H54 (cell line): ENCODE results near the gene PHETA1.

Source experiments
- DNase-seq: peaks from one replicate; pipeline ENCODE4 v3.0.0; 2011; ENCODE audit warnings: low spot score, mixed read lengths; ENCODE audit not compliant: insufficient read length
- FAIRE-seq: peaks from 3 replicates; lab custom pipeline; 2011; peaks lifted over from hg19 to GRCh38; lab: Jason Lieb, UNC
- POLR2A ChIP-seq: IDR thresholded peaks from 2 replicates; pipeline ENCODE4 v1.6.1; 2011; ENCODE audit warnings: low read depth, mild to moderate bottlenecking, low read length

PHETA1 gene

DNA sequence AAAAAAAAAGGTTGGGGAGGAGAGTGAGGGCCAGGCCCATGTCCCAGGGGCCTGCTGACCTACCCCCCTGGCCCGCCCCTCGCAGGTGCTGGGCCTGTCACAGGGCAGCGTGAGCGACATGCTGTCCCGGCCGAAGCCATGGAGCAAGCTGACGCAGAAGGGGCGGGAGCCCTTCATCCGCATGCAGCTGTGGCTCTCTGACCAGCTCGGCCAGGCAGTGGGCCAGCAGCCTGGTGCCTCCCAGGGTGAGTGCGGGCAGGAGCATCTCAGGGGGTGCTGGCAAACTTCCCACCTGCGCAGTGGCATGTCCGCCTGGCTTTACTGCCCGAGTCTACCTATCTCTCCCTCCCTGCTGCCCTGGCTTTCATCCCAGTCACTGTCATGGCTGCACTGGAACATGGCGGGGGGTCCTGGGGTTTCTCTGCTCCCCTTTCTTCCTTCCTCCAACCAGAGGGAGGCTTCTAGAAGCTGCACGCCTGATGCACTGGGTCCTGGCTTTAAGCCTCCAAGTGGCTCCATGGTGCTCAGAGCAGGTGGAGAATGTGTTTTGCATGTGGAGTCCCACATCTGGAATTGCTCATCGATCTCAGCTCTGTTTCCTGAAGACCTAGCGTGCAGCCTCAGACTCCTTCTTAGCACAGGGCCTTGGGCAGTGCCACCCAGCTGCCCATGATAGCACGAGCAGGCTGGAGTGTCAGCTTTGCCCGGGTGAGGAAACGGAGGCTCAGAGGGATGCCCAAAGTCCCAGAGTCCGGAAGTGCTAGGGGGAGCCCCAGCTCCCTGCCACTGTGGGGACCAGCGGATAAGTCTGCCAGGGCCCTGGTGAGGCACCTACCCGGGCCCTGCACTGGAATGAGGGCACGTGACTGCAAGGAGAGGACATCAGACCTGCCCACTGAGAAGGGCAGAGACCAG, 46.3 kb downstream of the PHETA1 start:
- FAIRE-seq (no peak), DNase-seq (peak; percentile 97)
- no peak for TF ChIP-seq POLR2A

DNA sequence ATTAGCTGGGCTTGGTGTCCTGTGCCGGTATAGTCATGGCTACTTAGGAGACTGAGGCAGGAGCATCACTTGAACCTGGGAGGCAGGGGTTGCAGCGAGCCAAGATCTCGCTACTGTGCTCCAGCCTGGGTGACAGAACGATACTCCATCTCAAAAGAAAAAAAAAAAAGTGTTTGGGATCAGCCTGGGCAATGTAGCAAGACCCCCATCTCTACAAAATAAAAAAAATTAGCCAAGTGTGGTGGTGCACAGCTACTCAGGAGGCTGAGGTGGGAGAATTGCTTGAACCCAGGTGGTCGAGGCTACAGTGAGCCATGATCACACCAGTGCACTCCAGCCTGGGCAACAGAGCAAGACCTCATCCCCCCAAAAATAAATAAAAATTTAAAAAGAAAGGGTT, 47.6 kb downstream of the PHETA1 start:
- FAIRE-seq (no peak), DNase-seq (no peak)
- TF ChIP-seq POLR2A, result no peak

DNA sequence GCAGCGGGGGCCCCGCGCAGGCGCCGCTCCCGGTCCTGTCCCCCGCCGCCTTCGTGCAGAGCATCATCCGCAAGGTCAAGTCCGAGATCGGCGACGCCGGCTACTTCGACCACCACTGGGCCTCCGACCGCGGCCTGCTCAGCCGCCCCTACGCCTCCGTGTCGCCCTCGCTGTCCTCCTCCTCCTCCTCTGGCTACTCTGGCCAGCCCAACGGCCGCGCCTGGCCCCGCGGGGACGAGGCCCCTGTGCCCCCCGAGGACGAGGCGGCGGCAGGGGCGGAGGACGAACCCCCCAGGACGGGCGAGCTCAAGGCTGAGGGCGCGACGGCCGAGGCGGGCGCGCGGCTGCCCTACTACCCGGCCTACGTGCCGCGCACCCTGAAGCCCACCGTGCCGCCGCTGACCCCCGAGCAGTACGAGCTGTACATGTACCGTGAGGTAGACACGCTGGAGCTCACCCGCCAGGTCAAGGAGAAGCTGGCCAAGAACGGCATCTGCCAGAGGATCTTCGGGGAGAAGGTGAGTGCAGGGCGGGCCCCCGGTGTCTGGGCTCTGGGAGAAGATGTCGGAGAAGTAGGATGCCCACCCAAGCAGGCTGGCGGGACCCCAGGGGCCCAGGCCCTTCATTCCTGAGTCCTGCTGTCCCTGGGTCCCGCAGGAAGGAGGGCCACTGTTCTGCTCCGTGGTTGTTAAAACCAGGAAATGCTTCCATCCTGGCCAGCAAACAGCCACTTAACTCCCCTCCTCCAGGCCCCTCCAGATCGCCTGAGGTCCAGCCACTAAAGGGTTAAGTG, 48.4 kb downstream of the PHETA1 start:
- FAIRE-seq (no peak), DNase-seq (no peak)
- TF ChIP-seq POLR2A, result no peak

DNA sequence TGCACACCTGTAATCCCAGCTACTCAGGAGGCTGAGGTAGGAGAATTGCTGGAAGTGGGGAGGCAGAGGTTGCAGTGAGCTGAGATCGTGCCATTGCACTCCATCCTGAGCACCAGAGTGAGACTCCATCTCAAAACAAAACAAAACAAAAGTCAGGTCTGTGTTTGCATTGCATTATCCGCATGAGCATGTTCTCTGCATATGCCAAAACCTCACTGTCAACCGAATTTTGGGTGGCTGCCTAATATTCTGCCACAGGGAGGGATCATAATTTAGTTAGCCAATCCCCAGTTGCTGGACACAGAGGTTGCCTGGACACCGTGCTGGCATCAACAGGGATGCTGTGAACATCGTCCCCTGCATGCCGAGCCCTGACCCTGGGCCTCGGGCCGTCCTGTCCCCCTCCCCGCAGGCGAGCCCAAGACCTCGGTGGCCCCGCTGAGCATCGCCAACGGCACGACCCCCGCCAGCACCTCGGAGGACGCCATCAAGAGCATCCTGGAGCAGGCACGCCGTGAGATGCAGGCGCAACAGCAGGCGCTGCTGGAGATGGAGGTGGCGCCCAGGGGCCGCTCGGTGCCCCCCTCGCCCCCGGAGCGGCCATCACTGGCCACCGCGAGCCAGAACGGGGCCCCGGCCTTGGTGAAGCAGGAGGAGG, 49.2 kb downstream of the PHETA1 start:
- no peak for TF ChIP-seq POLR2A
- no peak for FAIRE-seq
- no peak for DNase-seq

DNA sequence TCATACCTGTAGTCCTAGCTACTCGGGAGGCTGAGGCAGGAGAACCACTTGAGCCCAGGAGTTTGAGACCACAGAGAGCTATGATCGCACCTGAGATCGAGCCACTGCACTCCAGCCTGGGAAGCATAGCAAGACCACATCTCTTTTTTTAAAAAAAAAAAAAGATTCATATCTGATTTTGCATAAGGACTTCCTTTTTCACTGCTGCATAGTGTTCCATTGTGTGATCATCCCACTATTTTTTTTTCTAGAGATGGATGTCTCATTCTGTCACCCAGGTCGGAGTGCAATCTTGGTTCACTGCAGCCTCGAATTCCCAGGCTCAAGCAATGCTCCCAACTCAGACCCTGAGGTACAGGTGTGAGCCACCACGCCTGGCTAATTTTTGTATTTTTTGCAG, 50.4 kb downstream of the PHETA1 start:
- FAIRE-seq, result no peak
- TF ChIP-seq POLR2A, result no peak
- DNase-seq, result no peak

DNA sequence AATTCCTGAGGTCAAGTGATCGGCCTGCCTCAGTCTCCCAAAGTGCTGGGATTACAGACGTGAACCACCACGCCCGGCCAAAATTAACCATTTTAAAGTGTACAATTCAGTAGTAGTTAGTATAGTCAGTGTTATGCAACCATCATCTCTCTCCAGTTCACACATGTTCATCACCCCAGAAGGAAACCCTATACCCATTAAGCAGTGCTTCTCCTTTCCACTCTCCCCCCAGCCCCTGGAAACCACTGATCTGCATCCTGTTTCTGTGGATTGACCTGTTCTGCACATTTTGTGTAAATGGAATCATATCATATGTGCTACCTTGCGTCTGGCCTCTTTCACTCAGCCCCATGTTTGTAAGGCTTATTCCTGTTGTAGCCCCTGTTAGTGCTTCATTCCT, 52.2 kb downstream of the PHETA1 start:
- no peak for DNase-seq
- TF ChIP-seq POLR2A, result no peak
- no peak for FAIRE-seq

DNA sequence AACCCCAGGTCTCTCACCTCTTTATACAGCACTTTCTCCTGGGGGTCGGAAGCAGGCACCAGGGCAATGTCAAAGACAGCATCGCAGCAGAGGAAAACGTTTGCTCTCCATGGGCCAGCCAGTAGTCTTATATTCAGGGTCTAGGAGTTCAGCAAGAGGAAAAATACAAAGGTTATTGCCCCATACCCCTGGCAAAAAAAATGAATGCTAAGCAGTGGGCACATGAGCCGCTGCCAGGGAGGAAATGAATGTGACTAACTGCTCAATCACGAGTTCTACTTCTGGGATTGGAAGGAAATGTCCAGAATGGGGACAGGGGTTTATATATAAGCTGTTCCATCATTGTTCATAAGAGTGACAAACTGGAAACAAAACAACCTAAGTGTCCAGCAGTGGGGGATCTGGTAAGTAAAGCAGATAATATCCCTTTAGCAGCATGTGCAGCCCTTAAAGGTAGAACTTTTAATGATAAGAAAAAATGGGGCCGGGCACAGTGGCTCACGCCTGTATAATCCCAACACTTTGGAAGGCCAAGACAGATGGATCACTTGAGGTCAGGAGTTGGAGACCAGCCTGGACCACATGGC, 53.8 kb downstream of the PHETA1 start:
- FAIRE-seq, result no peak
- no peak for TF ChIP-seq POLR2A
- DNase-seq, result peak; percentile 50

DNA sequence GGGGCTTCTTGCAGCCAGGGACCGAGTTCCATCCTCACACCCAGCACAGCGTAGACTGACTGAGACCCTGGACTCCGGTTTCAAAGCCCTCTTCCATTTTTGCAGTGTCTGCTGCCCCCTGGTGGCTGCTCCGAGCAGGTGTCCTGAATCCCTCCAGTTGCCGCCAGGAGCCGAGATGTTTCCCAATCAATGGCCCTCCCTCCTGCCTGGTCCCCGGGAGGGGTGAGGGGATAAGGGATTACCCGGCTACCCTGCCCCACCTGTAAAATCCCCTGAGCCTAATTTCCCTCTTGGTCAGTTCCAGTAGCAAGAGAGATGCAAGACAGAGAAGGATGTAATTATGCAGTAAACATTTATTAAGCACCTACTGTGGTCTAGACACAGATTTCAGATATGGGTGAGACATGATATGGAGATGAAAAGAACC, 55.0 kb downstream of the PHETA1 start:
- TF ChIP-seq POLR2A, result no peak
- peak; percentile 30 for FAIRE-seq

DNA sequence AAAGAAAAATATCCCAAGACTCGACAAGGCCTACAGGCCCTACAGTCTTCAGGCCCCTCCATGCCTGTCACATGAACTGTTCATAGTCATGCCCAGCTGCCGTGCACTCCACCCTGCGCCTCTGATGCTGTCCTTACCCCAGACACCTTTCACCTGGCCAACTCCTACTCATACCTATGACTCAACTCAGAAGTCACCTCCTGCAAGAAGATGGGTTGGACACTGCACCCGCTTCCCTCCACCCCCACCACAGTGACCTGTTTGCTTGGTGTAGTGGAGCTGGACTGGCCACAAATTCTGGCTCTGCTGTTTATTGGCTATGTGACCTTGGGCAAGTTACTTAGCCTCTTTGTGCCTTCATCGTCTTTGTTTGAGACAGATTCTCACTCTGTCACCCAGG, 56.2 kb downstream of the PHETA1 start:
- TF ChIP-seq POLR2A, result no peak
- no peak for FAIRE-seq
- no peak for DNase-seq

More for the DNA sequence above, 55.0 kb downstream of the PHETA1 start:
- peak; percentile 94 for DNase-seq

DNA sequence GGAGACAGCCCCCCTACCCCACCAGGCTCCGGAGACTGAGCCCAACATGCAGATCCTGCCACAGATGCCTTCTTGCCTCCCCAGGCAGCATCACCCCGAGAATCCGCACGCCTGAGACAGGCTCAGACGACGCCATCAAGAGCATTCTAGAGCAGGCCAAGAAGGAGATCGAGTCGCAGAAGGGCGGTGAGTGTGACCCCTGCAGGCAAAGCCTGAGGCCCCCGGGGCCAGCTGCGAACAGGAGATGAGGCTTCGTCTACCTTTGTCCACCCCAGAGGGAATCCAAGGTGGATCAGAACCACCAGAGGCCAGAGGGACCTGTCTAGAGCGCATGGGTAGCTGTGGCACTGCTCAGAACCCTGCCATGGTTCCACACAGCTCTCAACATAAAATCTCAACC, 56.9 kb downstream of the PHETA1 start:
- FAIRE-seq, result no peak
- no peak for DNase-seq
- TF ChIP-seq POLR2A, result no peak

DNA sequence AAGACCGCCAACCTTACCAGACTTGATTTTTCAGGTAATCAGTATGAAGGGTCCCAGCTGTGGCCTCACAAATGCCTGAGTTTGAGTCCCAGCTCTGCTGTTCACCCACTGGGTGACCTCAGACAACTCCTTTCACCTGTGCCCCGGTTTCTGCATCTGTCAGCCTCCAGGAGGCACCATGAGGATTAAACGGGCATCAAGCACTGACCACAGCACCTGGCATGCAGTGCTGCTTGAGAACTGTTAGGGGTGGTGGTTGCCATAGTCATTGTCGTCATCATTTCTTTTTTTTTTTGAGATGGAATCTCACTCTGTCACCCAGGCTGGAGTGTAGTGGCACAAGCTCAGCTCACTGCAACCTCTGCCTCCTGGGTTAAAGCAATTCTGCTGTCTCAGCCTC, 57.9 kb downstream of the PHETA1 start:
- no peak for DNase-seq
- TF ChIP-seq POLR2A, result no peak
- no peak for FAIRE-seq
